NCI-H524 (cell line): ENCODE results near the gene TTBK1.
A peak's percentile ranks its signal among the peaks of the same experiment; 100 is the strongest.

Experiments
- DNase-seq, 2 experiments: peaks; one replicate each; lab custom pipeline; 2025; lab: John Stamatoyannopoulos, UW

The TTBK1 gene

DNA sequence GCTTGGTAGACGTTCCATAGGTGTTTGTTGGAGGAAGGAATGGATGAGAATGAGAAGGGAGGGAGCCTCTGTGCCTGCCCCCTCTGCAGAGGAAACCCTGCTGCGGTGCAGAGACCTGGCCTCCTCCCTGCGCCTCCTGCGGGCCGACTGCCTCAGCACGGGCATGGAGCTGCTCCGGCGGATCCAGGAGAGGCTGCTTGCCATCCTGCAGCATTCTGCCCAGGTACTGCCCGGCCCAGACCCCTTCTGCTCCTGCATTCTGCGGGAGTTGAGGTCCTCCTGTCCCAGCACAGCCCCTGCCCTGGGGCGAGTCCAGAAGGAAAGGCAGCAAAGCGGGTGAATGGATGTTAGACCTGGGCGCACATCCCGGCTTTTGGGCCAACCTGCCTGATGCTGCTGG is 20.1 kb upstream of the TTBK1 start:
- no peak for DNase-seq

DNA sequence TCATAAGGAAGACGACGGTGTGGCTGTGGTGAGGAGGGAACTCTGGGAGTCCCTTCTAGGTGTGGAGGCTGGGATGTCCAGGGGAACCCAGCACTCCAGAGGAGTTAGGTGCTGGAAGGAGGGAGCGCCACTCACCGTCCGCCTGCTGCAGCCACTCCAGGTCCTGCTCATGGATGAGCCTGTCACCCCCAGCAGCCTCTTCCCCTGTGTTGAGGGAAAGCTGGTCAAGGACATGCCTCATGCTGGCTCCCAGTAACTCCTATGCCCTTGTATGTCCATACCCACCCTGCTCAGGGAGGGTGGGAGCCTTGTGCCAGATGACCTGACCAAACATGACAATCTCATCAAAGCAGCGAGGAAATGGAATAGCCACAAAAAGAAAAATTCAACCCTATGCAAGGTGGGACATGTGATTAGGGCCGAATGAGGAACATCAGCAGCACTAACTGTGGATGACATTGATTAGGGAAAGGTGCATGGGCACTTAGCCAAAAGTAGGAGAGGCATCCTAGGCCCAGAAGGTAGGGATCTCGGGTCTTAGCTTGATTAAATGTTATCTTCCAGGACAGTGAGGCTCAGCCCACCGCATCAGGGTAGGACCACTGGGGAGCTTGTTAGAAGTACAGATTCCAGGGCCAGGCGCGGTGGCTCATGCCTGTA is 17.0 kb upstream of the TTBK1 start:
- DNase-seq, result no peak

- peak; percentile 23 to 62 for DNase-seq
Observed at GRCh38 chr6:43228951-43229802, 14.1 kb upstream of the TTBK1 start, which contains the start of gene DNPH1. Gene DNPH1 (minus strand): TSS chr6:43229481. CDS start chr6:43229456, 25 bp downstream.

- no peak for DNase-seq
Observed at GRCh38 chr6:43229803-43230620, 13.3 kb upstream of the TTBK1 start.

GRCh38 chr6:43231053-43231452 is 12.2 kb upstream of the TTBK1 start:
- DNase-seq, result no peak

DNA sequence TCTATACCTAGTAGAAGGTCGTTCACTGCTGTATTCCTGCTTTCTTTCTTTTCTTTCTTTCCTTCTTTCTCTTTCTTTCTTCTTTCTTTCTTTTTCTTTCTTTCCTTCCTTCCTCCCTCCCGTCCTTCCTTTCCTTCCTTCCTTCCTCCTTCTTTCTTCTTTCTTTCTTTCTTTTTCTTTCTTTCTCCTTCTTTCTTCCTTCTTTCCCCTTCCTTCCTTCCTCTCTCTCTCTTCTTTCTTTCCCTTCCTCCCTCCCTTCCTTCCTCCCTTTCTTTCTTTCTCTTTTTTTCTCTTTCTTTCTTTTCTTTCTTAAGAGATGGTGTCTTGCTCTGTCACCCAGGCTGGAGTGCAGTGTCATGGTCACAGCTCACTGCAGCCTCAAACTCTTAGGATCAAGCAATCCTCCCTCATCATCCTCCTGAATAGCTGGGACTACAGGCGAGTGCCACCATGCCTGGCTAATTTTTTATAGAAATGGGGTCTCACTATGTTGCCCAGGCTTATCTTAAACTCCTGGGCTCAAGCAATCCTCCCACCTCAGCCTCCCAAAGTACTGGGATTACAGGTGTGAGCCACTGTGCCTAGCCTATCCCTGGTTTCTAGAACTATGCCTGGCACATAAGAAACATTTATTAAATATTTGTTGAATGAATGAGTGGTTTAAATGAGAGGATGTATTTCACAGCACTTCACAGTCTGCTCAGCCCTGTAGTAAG is 11.4 kb upstream of the TTBK1 start:
- no peak for DNase-seq

DNA sequence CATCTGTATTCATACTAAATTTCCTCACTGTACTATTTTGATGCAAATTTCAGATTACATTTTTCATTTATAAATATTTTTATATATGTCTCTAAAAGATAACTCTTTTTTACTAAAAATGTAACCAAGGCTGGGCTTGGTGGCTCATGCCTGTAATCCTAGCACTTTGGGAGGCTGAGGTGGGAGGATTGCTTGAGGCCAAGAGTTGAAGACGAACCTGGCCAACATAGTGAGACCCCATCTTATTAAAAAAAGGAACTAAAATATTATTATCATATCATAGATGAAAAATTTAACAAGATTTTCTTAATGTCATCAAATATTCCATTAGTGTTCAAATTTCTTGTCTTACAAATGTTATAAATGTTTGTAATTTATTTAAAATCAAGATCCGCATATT is 7.4 kb upstream of the TTBK1 start:
- no peak for DNase-seq

DNA sequence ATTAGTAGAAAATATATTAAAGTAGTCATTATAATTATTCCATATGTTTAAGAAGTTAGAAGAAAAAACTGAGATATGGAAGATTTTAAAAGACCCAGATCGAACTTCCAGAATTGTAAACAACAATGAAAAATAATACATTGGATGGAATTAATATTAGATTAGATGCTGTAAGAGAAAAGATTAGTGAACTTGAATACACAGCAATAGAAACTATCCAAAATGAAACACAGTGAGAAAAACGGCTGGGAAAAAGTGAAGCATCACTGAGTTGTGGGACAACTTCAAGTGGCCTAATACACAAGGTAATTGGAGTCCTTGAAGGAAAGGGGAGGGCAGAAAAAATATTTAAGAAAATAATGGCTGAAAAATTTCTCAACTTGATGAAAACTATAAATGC is 4.2 kb upstream of the TTBK1 start:
- DNase-seq, result no peak

DNA sequence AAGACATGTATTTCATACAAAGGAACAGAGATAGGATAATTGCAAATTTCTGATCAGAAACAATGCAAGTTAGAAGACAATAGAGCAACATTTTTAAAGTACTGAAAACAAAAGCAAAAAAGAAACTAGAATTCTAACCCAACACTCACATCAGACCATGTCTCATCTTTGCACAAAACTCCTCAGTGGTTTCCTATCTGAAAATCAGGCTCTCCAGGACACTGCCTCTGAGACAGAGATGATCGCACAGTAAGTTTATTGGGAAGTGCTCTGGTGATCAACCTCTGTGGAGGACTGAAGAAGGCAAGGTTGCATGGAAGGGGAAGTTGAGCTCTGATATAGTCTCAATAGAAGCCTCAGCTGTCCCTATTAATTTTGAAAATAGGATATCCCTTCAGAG is 2.3 kb upstream of the TTBK1 start:
- no peak for DNase-seq

- no peak for DNase-seq
Observed at GRCh38 chr6:43241446-43241845, 1.8 kb upstream of the TTBK1 start.

DNA sequence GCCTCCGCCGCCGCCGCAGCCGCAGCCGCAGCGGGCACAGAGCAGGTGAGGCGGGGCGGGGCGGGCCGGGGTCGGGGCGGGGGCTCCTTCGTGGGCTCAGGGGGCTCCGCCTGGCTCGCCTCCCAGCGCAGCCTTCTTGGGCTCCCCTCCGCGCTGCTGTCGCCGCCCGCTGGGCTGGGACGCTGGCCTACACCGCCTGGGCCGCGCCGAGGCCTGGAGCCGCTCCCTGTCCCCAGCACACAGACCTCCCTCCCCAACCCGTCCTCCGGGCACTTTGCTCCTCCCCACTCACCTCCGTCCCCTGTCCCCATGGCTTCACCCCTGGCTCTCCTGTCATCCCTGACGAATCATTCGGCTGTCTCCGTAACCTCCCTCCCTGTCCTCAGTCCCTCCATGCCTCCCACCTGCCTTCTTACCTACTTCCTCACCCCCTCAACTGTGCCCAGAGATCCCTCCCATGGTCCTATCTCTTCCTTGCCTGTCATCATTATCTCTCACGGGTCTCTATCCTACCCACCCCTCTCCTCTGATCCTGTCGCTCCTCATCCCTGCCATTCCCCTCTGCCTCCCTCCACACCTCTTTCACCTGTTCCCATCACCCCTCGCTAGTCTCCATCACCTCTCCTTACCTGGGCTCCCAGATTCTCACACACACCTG is 512 bp downstream of the TTBK1 start:
- no peak for DNase-seq

DNA sequence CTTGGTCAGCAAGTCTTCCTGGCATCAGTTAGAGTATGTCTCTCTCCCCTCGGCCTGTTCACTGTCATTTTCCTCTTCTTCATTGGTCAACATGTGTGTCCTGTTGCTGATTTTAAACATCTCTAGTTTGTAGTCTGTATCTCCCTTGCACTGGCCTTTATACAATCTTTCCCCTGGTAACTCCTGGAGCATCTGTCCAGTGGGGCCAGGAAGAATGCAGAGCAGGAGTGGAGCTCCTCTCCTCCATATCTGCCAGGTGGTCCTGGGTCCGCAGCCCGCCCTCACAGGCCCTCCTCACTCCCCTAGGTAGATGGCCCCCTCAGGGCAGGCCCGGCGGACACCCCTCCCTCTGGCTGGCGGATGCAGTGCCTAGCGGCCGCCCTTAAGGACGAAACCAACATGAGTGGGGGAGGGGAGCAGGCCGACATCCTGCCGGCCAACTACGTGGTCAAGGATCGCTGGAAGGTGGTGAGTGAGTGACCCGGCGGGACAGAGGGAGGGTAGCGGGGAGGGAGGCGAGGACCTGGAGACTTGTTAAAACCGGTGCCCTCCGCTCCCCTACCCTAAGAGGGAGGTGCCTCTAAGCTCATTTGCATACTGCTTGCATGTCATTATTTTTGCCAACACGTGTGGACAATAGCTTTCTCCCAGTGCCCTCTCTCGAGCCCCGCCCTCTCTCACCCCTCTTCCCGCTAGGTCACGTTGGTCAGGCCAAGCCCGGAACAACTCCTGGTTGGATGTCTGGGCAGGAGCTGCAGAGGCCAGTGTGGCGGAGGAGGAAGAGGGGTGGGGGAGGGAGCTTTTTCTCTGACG is 3.2 kb downstream of the TTBK1 start:
- DNase-seq, result peak; percentile 70 to 89

DNA sequence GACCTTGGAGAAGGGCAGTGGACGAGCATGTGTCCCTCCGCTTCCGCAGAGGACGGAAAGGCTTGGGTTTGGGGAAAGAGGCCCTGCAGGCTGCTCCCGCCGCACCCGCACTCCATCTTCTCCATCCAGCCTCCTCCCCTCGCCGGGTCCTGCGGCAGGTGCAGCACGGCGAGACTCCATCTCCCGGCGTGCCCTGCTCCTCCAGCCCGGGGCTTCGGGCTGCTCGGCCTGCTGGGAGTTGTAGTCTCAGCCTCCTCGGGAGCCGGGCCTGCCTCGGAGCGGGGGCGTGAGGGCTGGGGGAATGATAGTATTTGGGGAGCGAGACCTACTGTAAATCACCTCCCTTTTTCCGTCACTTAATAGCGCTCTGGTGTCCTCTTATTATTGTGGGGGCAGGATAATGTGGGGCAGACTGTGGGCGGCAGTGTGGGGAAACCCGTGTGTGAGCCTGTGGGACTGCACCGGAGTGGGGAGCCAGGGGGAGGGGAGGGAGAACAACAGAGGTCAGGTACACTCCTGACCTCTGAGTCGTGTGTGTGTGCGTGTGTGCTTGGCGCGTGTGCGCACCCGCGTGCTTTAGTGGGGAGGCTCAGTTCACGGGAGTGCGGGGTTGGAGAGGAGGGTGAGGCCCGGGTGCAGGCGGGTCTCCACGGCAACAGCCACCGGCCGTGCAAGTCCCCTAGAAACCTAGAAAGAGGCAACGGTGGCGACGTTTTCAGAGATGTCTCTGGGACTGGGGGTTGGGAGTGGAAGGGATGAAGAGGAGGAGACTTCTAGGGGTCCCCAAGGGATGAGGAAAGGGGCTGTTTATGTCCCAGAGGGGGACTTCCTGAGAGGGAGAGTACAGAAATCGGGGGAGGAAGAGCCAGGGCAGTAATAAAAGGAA is 4.1 kb downstream of the TTBK1 start:
- peak; percentile 70 to 89 for DNase-seq

GRCh38 chr6:43248101-43248500 is 4.8 kb downstream of the TTBK1 start:
- DNase-seq, result no peak

GRCh38 chr6:43248791-43249190 is 5.5 kb downstream of the TTBK1 start:
- no peak for DNase-seq

- peak; percentile 41 to 77 for DNase-seq
Observed at GRCh38 chr6:43250992-43251373, 7.7 kb downstream of the TTBK1 start.

DNA sequence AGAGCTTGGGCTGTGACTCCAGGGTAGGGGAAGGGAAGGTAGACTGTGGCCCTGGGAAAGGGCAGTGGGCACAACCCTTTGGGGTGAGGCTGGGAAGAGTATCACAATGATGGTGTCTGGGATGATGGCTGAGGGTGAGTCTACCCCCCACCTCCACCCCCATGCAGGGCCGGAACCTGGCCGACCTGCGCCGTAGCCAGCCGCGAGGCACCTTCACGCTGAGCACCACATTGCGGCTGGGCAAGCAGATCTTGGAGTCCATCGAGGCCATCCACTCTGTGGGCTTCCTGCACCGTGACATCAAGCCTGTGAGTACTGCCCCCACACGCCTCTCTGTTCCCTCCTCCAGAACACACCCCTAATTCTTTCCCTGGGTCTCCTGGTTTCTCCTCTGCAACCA is 10.1 kb downstream of the TTBK1 start:
- DNase-seq, result no peak

DNA sequence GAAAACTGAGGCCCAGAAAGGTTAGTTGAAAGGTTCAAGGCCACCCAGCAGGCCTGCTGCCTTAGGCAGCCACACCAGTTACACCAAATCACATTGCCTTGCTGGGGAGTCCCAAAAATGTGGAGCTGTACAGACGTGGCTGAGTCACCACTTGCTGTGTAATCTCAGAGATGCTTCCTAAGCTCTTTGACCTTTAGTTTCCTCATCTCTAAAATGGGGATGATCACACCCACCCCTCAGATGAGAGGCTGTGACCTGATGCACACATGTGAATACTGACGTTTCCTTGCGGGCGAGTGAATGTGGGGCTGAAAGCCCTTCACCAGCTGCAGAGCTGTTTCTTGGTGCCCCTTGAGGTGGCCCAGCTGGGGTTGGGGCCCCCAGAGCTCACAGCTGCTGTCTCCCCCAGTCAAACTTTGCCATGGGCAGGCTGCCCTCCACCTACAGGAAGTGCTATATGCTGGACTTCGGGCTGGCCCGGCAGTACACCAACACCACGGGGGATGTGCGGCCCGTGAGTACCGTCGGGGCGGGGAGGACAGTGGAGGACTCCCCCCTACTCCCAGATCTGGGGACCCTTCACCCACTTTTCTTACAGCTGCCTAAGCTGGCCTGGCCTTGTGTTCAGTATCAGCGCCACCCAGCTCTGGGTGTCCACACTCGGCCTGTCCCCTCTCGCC is 11.0 kb downstream of the TTBK1 start:
- no peak for DNase-seq

DNA sequence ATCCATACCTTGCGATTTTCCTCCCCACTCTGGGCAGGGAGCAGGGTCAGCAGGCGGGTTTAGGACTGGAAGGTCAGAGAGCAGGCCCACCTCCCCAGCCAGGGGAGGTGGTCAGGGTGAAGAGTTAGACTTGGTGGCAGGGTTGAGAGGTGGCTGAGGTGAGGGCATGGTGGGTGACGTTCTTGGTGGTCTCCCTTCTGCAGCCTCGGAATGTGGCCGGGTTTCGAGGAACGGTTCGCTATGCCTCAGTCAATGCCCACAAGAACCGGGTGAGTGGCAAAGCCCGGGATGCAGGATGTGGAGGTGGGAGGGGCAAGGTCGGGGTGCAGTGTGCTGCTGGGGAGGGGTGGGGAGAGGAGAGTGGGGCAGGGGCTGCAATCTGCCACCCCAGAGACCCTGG is 11.6 kb downstream of the TTBK1 start:
- no peak for DNase-seq
